GM12891 (cell line): ENCODE measurements around the gene ADCY1.

Experiments
- POLR2AphosphoS5 ChIP-seq: IDR thresholded peaks from 2 replicates; pipeline ENCODE4 v1.6.1; 2011; ENCODE audit warnings: low read depth, low read length, control low read depth
- TAF1 ChIP-seq: IDR thresholded peaks from 2 replicates; pipeline ENCODE4 v1.6.1; 2011; ENCODE audit warnings: low read depth, low read length, control low read depth

GRCh38 chr7:45651540-45651939 is 77.4 kb downstream of the ADCY1 start:
- no peak for TF ChIP-seq TAF1
- TF ChIP-seq POLR2AphosphoS5 = no peak
